Testis (tissue), 2 donors: ENCODE results near the gene TMEM198.

Experiments used
- CTCF ChIP-seq, 3 experiments: fragments of 450-650 bp in 2 of 3; fragments of 200-600 bp in 1 of 3; sonication (generic) in 1 of 3; IDR thresholded peaks; one replicate each; pipeline ENCODE4 v1.5.1; 2016 to 2019; ENCODE audit warnings: antibody characterized with exemption in 3 of 3, mild to moderate bottlenecking in 2 of 3, moderate library complexity in 1 of 3
- POLR2A ChIP-seq: fragments of 450-650 bp; IDR thresholded peaks from one replicate; pipeline ENCODE4 v1.6.1; 2017; ENCODE audit warnings: antibody characterized with exemption, mild to moderate bottlenecking, moderate library complexity

GRCh38 chr2:219556413-219556812 is 12.6 kb downstream of the TMEM198 start:
- TF ChIP-seq CTCF (IDR thresholded peaks at IDR 0.05) = no peak
- no peak for TF ChIP-seq POLR2A
